ENCODE data around the gene ZNF561.

ZNF561 gene

DNA sequence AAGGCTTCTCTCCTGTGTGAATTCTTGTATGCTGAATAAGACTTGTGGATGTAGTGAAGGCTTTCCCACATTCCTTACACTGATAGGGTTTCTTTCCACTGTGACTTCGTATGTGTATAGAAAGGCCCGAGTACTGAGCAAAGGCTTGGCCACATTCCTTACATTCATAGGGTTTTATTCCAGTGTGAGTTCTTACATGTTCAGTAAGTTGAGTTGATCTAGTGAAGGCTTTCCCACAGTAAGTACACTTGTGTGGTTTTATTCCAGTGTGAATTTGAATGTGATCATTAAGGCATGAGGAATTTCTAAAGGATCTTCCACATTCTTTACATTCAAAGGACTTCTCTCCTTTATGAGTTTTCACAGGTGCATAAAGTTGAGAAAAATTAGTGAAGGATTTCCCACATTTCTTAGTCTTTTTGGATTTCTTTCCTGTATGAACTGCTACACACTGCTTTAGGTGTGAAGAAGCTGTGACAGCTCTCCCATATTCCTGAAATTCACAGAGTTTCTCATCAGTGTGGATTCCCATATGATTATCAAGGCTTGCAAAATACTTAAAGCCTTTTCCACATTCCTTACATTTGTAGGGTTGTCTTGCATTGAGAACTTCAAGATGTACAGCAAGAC, 10.4 kb downstream of the ZNF561 start:
- Histone ChIP-seq H3K27ac (ENCODE audit: low read depth, low read length) (no peak overlapping the region), H3K4me2 (ENCODE audit: low read depth, low read length, poor library complexity, severe bottlenecking) (no peak overlapping the region), H3K4me3 (ENCODE audit: insufficient read depth, low read length, poor library complexity, severe bottlenecking) (no peak overlapping the region), H3K9me2 (replicated peaks; ENCODE audit: insufficient read depth, low read length) (no peaks in the 10 kb centered on the region), H3K27me3 (ENCODE audit: low read length) (no peaks in the 10 kb centered on the region), H3K36me3 (ENCODE audit: low read length) (peaks cover 55% of the 10 kb centered on the region), H3K79me2 (ENCODE audit: insufficient read depth, low read length) (no peaks in the 10 kb centered on the region), H3K9me3 (ENCODE audit: insufficient read depth, low read length) (peaks cover 19% of the 10 kb centered on the region; the same call in 1 of the 2 replicates), H4K20me1 (ENCODE audit: low read depth, low read length) (no peaks in the 10 kb centered on the region), H3F3A (ENCODE audit: insufficient read depth) (no peaks in the 10 kb centered on the region), H3K9ac (ENCODE audit: low read length) (no peak overlapping the region), H2AFZ (ENCODE audit: low read depth, low read length, severe bottlenecking) (no peak overlapping the region)
- TF ChIP-seq, protein P1, sequence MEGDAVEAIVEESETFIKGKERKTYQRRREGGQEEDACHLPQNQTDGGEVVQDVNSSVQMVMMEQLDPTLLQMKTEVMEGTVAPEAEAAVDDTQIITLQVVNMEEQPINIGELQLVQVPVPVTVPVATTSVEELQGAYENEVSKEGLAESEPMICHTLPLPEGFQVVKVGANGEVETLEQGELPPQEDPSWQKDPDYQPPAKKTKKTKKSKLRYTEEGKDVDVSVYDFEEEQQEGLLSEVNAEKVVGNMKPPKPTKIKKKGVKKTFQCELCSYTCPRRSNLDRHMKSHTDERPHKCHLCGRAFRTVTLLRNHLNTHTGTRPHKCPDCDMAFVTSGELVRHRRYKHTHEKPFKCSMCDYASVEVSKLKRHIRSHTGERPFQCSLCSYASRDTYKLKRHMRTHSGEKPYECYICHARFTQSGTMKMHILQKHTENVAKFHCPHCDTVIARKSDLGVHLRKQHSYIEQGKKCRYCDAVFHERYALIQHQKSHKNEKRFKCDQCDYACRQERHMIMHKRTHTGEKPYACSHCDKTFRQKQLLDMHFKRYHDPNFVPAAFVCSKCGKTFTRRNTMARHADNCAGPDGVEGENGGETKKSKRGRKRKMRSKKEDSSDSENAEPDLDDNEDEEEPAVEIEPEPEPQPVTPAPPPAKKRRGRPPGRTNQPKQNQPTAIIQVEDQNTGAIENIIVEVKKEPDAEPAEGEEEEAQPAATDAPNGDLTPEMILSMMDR (IDR thresholded peaks at IDR 0.05; ENCODE audit: insufficient read depth, low read length, poor library complexity, severe bottlenecking): no peak
- TF ChIP-seq EZH2phosphoT487 (conservative IDR thresholded peaks at IDR 0.05; ENCODE audit: low read length): no peak

DNA sequence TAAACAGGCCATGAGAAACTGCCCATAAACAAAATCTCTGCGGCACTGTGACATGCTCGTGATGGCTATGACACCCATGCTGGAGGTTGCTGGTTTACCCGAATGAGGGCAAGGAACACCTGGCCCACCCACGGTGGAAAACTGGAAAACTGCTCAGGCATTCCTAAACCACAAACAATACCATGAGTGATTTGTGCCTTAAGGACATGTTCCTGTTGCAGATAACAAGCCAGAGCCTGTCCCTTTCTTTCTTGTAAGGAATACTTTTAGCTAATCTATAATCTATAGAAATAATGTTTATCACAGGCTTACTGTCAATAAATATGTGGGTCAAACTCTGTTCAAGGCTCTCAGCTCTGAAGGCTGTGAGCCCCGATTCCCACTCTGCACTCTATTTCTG, 12.1 kb downstream of the ZNF561 start:
- H3F3A ChIP-seq (ENCODE audit: insufficient read depth): no peaks in the 10 kb centered on the region
- TF ChIP-seq EZH2phosphoT487 (conservative IDR thresholded peaks at IDR 0.05; ENCODE audit: low read length): no peak
- TF ChIP-seq, protein P1 (IDR thresholded peaks at IDR 0.05; ENCODE audit: insufficient read depth, low read length, poor library complexity, severe bottlenecking): no peak
- H3K9ac ChIP-seq (ENCODE audit: low read length): no peak overlapping the region
- no peaks in the 10 kb centered on the region for H3K9me2 ChIP-seq (replicated peaks; ENCODE audit: insufficient read depth, low read length)
- H3K27ac ChIP-seq (ENCODE audit: low read depth, low read length): no peak overlapping the region
- peaks cover 19% of the 10 kb centered on the region; the same call in 1 of the 2 replicates for H3K9me3 ChIP-seq (ENCODE audit: insufficient read depth, low read length)
- H3K4me2 ChIP-seq (ENCODE audit: low read depth, low read length, poor library complexity, severe bottlenecking): no peak overlapping the region
- peaks cover 49% of the 10 kb centered on the region for H3K36me3 ChIP-seq (ENCODE audit: low read length)
- no peaks in the 10 kb centered on the region for H3K27me3 ChIP-seq (ENCODE audit: low read length)
- no peak overlapping the region for H2AFZ ChIP-seq (ENCODE audit: low read depth, low read length, severe bottlenecking)
- no peaks in the 10 kb centered on the region for H4K20me1 ChIP-seq (ENCODE audit: low read depth, low read length)
- no peak overlapping the region for H3K4me3 ChIP-seq (ENCODE audit: insufficient read depth, low read length, poor library complexity, severe bottlenecking)
- H3K79me2 ChIP-seq (ENCODE audit: insufficient read depth, low read length): no peaks in the 10 kb centered on the region

DNA sequence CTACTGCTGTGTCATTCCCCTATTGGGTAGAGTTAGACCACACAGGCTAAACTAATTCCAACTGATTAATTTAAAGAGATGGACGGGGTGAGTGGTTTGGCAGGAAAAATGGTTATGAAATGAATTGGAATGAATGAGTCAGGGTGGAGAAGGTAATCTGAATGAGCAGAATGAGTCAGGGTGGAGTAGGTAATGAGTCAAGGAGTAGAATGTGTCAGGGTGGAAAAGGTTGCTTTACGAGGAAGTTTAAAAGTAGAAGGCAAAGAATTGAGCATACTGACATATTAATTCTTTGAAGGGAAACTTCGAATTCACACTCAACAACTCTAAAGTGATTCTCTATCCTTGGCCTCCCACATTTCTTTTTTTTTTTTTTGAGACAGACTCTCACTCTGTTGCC, 24.0 kb downstream of the ZNF561 start:
- no peak overlapping the region for H2AFZ ChIP-seq (ENCODE audit: low read depth, low read length, severe bottlenecking)
- no peak overlapping the region for H3K4me3 ChIP-seq (ENCODE audit: insufficient read depth, low read length, poor library complexity, severe bottlenecking)
- H3K4me2 ChIP-seq (ENCODE audit: low read depth, low read length, poor library complexity, severe bottlenecking): no peak overlapping the region
- H3K27ac ChIP-seq (ENCODE audit: low read depth, low read length): no peak overlapping the region
- H4K20me1 ChIP-seq (ENCODE audit: low read depth, low read length): no peaks in the 10 kb centered on the region
- H3F3A ChIP-seq (ENCODE audit: insufficient read depth): no peaks in the 10 kb centered on the region
- peaks cover 22% of the 10 kb centered on the region; the same call in 1 of the 2 replicates for H3K9me3 ChIP-seq (ENCODE audit: insufficient read depth, low read length)
- H3K36me3 ChIP-seq (ENCODE audit: low read length): no peaks in the 10 kb centered on the region
- TF ChIP-seq, protein P1 (IDR thresholded peaks at IDR 0.05; ENCODE audit: insufficient read depth, low read length, poor library complexity, severe bottlenecking): no peak
- H3K9me2 ChIP-seq (replicated peaks; ENCODE audit: insufficient read depth, low read length): no peaks in the 10 kb centered on the region
- H3K9ac ChIP-seq (ENCODE audit: low read length): no peak overlapping the region
- H3K79me2 ChIP-seq (ENCODE audit: insufficient read depth, low read length): no peaks in the 10 kb centered on the region
- no peaks in the 10 kb centered on the region for H3K27me3 ChIP-seq (ENCODE audit: low read length)
